Keratinocyte (primary cell): ENCODE results near the gene FZD2.

Experiments
- CTCF ChIP-seq, 3 experiments: IDR thresholded peaks in 1 of 3; conservative IDR thresholded peaks in 1 of 3; optimal IDR thresholded peaks in 1 of 3; 2 replicates in 2 of 3; 3 replicates in 1 of 3; pipeline versions ENCODE3 to v1.5.1; 2011; ENCODE audit warnings: low read length in 3 of 3, mild to moderate bottlenecking in 3 of 3, moderate library complexity in 2 of 3, control low read depth in 1 of 3, inconsistent platforms in 1 of 3; ENCODE audit not compliant: insufficient read depth in 2 of 3; ENCODE audit errors: extremely low read depth in 1 of 3
- EZH2 ChIP-seq: IDR thresholded peaks from one replicate; pipeline ENCODE4 v1.6.1; 2012; ENCODE audit warnings: inconsistent platforms, mild to moderate bottlenecking, low read length, moderate library complexity

- TF ChIP-seq CTCF (optimal IDR thresholded peaks at IDR 0.05 in 1 of 3, IDR thresholded peaks at IDR 0.05 in 1 of 3, conservative IDR thresholded peaks at IDR 0.05 in 1 of 3; ENCODE audit: extremely low read depth in 1 of 3, insufficient read depth in 2 of 3, low read length in 3 of 3), result no peak
- no peak for TF ChIP-seq EZH2
Measured at GRCh38 chr17:44558710-44559633, 1.7 kb downstream of the FZD2 start.
